ENCODE measurements around the gene BMP7. TPM values are rescaled to one million over a fixed set of nuclear protein-coding genes. Genes with fewer than 3 reads are reported as not detected.

BMP7 gene
- total RNA-seq, 1 donor from 2014 or later = not detected

DNA sequence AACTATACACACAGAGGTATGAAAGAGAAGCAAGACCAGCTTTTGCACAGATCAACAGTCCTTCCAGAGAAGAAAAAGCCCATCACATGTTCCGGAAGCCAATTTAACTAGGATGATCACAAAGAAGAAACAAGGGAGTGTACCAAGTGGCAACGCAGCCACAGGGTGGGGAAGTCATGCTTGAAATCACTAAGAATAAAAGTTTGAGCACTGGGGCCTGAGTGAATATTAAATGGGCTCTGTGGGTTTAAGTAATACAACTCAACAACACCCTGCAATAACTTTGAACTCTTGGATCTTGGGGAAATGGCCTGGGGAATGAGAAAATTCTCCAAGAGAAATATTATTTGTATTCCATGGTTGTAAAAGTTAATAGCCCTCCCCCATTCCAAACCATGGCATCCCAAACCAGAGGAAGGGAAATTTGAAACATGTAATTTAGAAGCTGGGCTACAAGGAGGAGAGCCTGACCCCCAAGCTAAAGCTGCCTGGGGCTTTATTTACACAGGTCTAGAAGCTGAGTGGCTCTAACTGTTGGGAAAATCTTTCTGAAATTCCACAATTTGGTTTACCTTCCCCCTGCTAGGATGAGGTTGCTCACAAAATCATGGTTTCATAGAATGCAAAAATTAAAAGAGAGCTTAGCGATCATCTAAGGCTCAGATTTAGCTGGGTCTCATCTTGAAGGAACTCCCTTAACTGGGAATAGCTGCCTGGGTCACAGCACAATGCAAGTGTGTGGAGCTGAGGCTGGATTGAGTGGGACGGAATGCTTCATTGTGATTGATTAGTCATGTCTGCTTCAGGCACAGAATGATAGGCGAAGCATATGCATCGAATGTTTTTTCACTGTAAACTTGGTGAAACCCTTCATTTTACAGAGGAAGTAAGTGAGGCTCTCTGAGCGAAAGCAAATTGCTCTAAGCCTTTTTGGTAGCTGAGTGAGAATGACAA, 143.6 kb downstream of the BMP7 start:
- no peak for DNase-seq

DNA sequence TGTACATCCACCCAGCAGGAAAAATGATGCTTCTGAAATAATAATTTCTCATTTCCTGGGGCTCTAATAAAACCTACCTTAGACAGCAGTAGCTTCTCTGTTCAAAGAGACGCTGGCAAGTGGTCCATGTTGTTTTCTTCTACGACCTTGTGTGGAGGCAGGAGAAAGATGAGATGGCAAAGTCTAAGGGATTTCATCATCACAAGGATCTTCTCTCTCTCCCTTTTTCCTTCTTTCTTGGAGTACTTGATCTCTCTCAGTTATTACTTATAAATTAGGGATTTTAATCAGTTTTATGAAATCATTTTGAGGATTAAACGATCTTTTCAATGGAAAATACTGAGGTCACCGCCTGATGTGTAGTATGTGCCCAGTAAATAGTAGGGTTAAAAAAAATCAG, 147.5 kb downstream of the BMP7 start:
- DNase-seq = no peak

Other genes starting within 250 kb of the BMP7 start
- gene SPO11, start 63.2 kb upstream of the BMP7 start, total RNA-seq = not detected in 2 replicates
- gene RAE1, start 84.6 kb upstream of the BMP7 start, total RNA-seq = 41.4 and 56.3 TPM in 2 replicates
- 13.8 and 21.6 TPM in 2 replicates for gene RBM38, start 124.8 kb upstream of the BMP7 start, total RNA-seq